Stimulated activated CD4-positive, alpha-beta T cell treated with anti-CD3 and anti-CD28 coated beads, Interleukin-12 subunit alpha, Interleukin-12 subunit beta, amount 100 ng/mL, for 48 hours (primary cell): Measurements from ENCODE around the gene MRPS5.
"Not testable (repeated sequence)": the region's sequence is repeated elsewhere in the genome, so short reads cannot be mapped to it uniquely, and the experiment has no call there.

Experiments
- DNase-seq, 3 donors: peaks; one replicate each; pipeline ENCODE4 v3.0.0-alpha.2; 2020; ENCODE audit warnings: low read depth in 2 of 3, low spot score in 1 of 3

MRPS5 gene

DNA sequence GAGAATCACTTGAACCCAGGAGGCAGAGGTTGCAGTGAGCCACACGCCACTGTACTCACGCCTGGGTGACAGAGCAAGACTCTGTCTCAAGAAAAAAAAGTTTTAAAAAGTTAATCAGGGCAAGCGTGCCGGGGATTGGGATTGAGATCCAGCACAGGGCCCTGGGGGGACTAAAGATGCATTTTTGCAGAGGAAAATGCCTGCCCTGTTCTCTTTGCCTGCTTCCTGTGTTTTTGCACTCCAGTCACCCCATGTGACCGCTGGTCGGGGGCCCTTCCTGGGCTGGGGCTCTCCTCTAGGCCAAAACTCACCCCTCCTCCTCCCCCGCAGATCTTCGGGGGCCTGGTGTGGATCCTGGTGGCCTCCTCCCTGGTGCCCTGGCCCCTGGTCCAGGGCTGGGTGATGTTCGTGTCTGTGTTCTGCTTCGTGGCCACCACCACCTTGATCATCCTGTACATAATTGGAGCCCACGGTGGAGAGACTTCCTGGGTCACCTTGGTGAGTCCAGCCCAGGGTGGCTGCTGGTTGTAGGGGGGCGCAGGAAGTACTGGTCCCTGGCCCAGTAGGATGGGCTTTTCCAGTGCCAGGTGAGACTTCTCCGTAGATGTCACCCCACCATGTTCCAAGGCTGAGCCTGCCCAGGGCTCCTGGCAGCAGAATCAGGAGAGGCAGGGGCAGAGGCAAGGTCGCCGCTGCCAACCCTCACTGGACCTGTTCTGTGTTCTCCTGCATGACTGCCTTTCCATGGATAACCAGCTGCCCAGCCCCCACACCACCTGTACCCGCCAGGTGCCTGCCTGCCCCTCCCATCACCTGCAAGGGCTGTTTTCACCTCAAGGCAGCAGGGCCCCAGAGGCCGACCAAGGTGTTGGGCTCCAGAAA, 73.7 kb downstream of the MRPS5 start:
- no peak for DNase-seq

DNA sequence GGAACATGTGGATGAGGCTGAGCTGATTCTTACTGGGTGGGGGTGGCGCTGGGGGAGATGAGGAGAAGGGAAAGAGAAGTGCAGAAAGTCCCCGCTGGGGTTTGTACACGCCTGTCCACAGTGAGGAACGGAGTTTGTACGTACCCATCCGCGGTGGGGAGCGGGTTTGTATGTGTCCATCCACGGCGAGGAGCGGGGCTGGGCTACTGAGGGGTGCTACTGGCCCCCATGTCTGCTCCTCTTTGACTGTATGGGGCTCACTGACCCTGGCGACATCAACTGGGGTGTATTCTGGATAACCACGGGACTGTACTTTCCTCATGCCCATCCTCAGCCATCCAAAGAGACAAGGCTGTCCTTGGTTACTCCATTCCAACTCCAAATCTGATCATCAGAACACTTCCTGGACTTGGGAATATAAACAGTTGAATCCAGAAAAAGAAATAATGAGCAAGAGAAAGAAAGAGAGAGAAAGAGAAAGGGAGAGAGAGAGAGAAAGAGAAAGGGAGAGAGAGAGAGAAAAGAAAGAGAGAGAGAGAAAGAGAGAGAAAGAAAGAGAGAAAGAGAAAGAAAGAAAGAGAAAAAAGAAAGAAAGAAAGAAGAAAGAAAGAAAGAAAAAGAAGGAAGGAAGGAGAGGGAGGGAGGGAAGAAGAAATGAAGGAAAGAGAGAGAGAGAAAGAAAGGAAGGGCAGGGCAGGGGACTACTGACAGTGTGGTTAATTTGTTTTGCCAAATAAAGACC, 75.1 kb downstream of the MRPS5 start:
- no peak for DNase-seq

DNA sequence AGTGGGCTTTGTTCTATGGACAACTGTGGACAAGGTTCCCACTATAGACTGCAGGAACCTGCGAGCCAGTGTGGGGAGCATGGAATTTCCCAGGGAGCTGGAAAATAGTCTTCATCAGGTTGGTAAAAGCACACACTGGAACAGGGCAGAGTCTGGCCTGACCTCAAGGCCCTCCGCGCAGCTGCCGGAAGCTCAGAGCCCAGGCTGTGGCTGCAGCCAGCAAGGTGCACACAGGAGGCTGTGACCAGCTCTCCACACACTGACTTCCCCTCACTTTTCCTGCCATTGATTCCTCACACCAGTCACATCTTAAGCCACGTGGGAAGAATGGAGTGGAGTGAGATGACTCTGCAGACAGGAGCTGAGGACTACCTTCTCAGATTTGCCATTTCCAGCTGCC, 77.0 kb downstream of the MRPS5 start:
- DNase-seq: no peak

DNA sequence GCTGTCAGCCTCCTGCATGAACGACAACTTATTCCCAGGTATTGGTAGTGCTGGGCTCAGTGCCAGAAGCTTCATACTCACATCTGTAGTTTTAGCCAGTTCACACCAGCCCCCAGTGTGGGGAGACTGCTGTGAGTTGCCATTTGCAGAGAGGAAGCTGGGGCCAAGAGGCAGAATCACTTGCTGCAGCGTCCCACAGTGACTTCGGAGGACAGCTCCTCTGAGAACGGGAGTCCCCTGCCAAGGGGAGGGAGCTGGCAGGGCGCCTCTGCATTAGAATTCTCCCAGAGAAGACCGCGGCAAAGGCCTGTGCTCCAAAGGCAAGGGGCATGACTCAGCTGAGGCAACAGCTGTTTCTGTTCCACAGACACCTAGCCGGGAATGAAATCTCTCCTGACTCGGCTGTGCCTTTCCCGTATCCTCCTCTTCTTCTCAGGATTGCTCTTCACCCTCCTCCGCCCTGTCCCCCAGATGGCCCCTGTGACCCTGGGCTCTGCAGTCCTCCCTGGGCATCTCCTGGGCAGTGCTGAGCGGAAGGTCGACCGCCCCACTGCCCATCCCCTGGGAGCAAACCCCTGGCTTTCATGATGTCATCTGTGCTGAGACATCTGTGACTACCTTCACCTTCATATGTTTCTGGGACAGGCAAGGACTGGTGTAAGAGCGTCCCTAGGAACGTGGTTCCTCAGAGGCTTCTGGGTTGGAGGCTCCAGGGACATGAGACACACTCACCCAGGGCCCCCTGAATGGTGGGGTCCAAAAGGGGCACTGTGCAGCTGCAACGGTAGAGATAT, 78.1 kb downstream of the MRPS5 start:
- no peak for DNase-seq

DNA sequence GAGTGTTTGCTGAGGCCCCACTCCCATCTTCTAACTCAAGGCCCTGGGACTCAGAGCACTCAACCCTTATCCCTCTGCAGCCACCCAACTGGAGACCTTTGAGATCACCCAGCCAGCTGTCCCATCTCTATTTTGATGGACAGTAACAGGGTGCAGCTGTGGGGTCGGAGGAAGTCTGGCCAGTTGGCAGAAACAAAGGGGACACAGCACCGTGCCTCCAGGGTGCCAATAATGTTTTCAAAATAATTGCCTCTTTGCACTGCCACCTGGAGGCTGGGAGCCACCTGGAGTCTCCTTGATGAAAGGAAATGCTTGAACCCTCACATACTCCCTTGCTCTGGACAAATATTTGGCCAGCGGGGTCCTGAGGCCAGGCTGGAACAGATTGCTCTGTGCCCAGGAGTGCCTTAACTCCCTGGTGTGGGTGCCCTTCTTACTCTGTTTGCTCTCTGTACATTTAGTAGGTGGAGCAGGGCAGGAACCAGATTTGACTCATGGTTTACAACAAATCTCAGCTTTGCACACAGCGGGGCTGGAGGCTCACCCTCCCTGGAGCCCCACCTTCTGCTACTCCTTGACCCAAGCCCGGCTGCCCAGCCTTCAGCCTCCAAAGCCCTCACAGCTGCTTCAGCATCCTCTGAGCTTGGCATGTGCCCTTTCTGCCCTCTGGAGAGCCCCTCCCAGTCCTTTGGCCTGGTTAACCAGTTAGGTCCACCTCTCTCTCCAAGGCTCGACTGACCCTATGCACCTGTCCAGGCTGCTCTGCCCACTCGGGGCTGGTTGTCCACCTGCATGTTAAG, 78.9 kb downstream of the MRPS5 start:
- DNase-seq: no peak

DNA sequence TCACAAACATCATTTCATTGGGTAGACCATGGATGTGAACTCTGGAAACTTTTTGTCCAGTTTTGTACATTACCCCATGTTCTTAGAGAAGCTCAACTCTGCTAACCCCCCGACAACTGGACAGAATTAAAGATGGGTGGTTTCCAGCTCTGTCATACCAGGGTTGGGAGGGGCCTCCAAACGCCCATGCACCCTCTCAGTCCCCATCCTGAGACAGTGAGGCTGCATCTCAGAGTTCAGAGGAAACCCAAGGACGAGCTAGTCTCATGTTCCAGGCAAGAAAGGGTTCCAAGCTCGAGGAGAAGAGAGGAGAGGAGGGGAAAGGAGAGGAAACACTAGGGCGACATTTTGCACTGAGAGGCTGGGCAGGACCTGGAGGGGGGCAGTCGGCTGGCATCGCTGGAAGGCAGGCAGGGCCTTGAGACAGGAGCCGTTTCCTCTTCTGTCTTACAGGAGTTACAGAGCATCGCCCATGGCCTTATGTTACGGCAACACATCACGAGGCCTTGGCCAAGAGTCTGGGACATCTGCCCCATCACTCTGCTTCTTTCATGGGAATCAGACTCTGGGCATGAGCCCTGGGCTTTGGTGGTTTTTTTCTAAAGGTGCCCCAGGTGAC, 79.7 kb downstream of the MRPS5 start:
- no peak for DNase-seq

DNA sequence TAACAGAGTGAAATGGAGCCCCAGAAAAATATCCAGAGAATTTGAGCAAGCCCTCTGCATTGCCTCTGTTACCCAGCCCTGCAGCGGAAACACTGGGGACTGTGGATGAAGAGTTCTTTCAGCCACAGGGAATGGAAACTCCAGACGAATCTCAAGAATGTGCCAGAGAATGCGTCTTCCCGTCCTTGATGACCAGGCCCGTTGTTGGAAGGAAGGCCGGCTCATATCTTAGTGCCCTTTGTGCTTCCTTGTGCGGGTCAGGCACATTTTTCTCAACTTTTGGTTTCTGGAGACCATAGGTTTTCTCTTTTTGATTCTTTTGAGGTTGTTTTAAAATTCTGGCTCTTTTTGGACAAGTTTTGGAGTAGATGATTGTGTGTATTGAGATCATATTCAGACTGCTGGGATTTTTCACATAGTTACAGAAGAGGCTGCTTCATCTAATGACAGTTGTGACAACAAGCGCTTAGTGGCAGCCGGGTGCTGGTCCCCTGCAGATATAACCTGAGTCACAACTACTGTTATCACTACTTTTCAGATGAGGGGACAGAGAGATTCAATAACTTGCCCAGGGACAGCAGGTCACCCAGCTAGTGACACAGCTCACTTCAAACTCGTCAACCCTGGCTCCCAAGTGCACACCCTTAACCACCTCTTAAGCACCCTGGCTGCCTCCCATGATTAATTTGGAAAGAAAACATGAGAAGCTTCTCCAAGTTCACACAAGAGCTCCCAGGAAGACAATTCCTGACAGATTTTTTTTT, 80.4 kb downstream of the MRPS5 start:
- no peak for DNase-seq

DNA sequence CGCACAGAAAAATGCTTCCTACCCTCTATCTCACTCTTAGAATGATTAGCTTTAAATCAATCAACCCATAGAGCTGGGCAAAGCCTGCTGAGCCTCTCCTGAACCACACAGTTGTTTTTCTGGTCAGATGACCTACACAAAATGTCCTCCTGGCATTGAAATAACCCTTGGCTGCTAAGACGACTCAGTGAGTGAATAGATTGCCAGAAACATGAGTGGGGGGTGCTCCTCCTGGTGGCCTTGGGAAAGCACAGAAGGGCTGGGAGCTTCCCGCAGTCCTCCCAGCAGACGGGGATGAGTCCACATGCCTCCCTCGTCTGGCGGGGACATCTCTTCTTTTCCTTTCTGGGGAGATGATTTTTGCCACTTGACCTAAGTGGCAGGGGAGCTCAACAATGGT, 81.2 kb downstream of the MRPS5 start:
- DNase-seq: no peak

DNA sequence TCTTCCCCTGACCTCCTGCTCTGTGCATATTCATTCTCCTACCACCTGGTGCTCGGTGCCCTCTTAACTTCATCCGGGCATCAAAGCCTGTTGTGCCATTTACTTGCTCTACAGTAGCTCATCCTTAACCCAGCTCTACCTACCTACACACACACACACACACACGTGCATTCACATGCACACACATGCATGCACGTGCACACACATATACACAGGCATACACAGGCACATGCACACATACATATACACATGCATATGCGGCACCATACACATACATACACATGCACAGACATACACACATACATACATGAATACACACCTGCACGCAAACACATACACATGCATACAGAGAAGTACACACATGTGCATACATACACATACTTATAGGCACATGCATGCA, 81.6 kb downstream of the MRPS5 start:
- no peak for DNase-seq

DNA sequence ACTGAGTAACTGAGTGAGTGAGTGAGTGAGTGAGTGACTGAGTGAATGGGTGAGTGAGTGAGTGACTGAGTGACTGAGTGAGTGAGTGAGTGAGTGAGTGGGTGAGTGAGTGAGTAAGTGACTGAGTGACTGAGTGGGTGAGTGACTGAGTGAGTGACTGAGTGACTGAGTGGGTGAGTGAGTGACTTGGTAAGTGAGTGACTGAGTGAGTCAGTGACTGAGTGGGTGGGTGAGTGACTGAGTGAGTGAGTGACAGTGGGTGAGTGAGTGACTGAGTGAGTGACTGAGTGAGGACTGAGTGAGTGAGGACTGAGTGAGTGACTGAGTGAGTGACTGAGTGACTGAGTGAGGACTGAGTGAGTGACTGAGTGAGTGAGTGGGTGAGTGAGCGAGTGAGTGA, 82.2 kb downstream of the MRPS5 start:
- DNase-seq: no peak

DNA sequence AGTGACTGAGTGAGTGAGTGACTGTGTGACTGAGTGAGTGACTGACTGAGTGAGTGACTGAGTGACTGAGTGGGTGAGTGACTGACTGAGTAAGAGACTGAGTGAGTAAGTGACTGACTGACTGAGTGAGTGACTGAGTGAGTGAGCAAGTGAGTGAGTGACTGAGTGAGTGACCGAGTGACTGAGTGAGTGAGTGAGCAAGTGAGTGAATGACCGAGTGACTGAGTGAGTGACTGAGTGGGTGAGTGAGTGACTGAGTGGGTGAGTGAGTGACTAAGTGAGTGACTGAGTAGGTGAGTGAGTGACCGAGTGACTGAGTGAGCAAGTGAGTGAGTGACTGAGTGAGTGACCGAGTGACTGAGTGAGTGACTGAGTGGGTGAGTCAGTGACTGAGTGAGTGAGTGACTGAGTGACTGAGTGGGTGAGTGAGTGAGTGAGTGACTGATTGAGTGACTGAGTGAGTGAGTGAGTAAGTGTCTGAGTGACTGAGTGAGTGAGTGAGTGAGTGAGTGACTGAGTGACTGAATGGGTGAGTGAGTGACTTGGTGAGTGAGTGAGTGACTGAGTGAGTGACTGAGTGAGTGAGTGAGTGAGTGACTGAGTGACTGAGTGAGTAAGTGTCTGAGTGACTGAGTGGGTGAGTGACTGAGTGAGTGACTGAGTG, 82.8 kb downstream of the MRPS5 start:
- DNase-seq: no peak

DNA sequence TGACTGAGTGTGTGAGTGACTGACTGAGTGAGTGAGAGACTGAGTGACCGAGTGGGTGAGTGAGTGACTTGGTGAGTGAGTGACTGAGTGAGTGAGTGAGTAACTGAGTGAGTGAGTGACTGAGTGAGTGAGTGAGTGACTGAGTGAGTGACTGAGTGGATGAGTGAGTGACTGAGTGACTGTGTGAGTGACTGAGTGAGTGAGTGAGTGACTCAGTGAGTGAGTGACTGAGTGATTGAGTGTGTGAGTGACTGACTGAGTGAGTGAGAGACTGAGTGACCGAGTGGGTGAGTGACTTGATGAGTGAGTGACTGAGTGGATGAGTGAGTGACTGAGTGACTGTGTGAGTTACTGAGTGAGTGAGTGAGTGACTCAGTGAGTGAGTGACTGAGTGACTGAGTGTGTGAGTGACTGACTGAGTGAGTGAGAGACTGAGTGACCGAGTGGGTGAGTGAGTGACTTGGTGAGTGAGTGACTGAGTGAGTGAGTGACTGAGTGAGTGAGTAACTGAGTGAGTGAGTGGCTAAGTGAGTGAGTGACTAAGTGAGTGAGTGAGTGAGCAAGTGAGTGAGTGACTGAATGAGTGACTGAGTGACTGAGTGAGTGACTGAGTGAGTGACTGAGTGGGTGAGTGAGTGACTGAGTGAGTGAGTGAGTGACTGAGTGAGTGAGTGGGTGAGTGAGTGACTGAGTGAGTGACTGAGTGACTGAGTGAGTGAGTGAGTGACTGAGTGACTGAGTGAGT, 83.6 kb downstream of the MRPS5 start:
- not testable (repeated sequence) for DNase-seq

DNA sequence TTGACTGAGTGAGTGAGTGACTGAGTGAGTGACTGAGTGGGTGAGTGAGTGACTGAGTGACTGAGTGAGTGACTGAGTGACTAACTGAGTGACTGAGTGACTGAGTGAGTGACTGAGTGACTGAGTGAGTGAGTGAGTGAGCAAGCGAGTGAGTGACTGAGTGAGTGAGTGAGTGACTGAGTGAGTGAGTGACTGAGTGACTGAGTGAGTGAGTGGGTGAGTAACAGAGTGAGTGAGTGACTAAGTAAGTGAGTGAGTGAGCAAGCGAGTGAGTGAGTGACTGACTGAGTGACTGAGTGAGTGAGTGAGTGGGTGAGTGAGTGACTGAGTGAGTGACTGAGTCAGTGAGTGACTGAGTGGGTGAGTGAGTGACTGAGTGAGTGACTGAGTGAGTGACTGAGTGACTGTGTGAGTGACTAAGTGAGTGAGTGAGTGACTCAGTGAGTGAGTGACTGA, 84.2 kb downstream of the MRPS5 start:
- no peak for DNase-seq

DNA sequence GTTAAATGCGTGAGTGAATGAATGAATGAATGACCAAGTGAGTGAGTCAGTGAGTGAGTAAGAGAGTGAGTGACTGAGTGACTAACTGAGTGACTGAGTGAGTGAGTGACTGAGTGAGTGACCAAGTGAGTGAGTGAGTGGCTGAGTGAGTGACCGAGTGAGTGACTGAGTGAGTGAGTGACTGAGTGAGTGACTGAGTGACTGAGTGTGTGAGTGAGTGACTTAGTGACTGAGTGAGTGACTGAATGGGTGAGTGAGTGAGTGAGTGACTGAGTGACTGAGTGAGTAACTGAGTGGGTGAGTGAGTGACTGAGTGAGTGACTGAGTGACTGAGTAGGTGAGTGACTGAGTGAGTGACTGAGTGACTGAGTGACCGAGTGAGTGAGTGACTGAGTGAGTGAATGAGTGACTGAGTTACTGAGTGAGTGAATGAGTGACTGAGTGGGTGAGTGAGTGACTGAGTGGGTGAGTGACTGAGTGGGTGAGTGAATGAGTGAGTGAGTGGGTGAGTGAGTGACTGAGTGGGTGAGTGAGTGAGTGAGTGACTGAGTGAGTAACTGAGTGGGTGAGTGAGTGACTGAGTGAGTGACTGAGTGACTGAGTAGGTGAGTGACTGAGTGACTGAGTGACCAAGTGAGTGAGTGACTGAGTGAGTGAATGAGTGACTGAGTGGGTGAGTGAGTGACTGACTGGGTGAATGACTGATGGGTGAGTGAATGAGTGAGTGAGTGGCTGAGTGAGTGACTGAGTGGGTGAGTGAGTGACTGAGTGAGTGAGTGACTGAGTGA, 84.8 kb downstream of the MRPS5 start:
- DNase-seq: no peak
